ENCODE results near the gene SLC37A3. TPM values are rescaled to one million over a fixed set of nuclear protein-coding genes. Genes with fewer than 3 reads are reported as not detected.

The SLC37A3 gene
- total and polyA plus RNA-seq, 3 donors from 2014 or later: 23.8 to 67.3 (median 44.7) TPM

DNA sequence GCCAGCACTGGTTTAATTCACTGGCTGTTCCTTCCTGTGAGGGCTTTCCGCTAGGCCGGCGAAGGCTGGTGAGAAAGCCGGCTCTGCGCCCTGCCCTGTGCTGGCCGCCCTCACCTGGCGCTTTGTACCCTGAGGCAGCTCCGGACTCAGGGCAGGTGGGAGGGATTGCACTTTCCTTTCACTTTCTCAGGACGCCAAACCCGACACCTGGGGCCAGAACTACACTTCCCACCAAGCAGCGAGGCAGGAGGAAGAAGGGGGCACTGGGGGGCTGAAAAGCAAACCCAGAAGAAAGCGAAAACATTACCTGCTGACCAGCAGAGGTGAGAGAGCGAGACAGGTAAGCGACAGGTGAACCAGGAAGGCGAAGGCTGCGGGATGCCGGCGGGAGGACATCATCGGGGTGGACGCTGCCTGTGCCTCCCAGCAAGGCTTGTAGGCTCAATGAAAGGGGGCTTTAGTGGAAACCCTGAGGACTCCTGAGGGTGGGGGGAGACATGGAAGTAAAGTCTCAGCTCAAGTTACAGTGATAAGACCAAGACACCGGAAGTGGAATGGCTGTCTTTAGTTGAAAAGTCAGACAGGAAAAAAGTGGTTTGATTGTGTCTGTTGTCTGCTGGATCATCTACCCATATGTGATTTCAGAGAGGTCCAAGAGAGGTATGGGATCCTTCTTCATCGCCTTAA lies 5.7 kb upstream of the SLC37A3 start, which contains the start of gene RAB19:
Gene RAB19 (plus strand): TSS at position 181 of the 687 bp plus-strand sequence. CDS start 3,589 bp downstream, outside the sequence.
- WGBS, 2 donors: 25 to 27% methylated on average over 21 to 22 of the region's 22 CpGs
- Histone ChIP-seq H3K9me3 (no peaks in the 10 kb centered on the region), H3K27me3 (no peaks in the 10 kb centered on the region), H3K36me3 (ENCODE audit: low read depth, missing control alignments) (no peaks in the 10 kb centered on the region), H3K4me3 (no peak within 1 kb of the TSS), H3K4me1 (no peaks in the 10 kb centered on the region), H3K27ac (no peak within 1 kb of the TSS)
- no peak for DNase-seq
- no peak for TF ChIP-seq POLR2A (IDR thresholded peaks at IDR 0.05)
- TF ChIP-seq, protein P1, sequence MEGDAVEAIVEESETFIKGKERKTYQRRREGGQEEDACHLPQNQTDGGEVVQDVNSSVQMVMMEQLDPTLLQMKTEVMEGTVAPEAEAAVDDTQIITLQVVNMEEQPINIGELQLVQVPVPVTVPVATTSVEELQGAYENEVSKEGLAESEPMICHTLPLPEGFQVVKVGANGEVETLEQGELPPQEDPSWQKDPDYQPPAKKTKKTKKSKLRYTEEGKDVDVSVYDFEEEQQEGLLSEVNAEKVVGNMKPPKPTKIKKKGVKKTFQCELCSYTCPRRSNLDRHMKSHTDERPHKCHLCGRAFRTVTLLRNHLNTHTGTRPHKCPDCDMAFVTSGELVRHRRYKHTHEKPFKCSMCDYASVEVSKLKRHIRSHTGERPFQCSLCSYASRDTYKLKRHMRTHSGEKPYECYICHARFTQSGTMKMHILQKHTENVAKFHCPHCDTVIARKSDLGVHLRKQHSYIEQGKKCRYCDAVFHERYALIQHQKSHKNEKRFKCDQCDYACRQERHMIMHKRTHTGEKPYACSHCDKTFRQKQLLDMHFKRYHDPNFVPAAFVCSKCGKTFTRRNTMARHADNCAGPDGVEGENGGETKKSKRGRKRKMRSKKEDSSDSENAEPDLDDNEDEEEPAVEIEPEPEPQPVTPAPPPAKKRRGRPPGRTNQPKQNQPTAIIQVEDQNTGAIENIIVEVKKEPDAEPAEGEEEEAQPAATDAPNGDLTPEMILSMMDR (IDR thresholded peaks at IDR 0.05): no peak
- intact Hi-C loops (cut with DNase I; ENCODE audit: low total_unique reads): no loop called here

GRCh38 chr7:140402178-140402835 lies 4.0 kb upstream of the SLC37A3 start:
- WGBS, 2 donors: 91 to 93% methylated on average over 2 of the region's 2 CpGs

DNA sequence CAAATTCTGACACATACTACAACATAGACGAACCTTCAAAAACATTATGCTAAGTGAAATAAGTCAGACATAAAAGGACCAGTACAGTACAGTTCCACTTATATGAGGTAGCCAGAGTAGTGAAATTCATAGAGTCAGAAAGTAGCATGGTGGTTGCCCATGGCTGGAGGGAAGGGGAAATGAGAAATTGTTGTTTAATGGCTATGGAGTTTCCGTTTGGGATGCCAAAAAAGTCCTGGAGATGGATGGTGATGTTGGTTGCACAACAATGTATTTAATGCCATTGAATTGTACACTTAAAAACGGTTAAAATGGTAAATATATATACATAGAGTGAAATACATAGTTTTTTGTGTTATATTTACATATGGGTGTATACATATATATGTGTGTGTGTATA lies 2.1 kb upstream of the SLC37A3 start:
- no peak overlapping the region for H3K4me3 ChIP-seq
- WGBS, 2 donors: 83 to 92% methylated on average over 3 of the region's 3 CpGs
- H3K4me1 ChIP-seq: peaks cover 10% of the 10 kb centered on the region
- DNase-seq: no peak
- intact Hi-C loops (cut with DNase I; ENCODE audit: low total_unique reads): no loop called here
- TF ChIP-seq, protein P1 (IDR thresholded peaks at IDR 0.05): no peak
- H3K9me3 ChIP-seq: no peaks in the 10 kb centered on the region
- no peaks in the 10 kb centered on the region for H3K36me3 ChIP-seq (ENCODE audit: low read depth, missing control alignments)
- H3K27me3 ChIP-seq: no peaks in the 10 kb centered on the region
- no peak overlapping the region for H3K27ac ChIP-seq

More at GRCh38 chr7:140402178-140402835, 4.0 kb upstream of the SLC37A3 start:
- intact Hi-C loops (cut with DNase I; ENCODE audit: low total_unique reads): no loop called here
- H3K9me3 ChIP-seq: no peaks in the 10 kb centered on the region
- no peak overlapping the region for H3K27ac ChIP-seq
- peaks cover 3% of the 10 kb centered on the region for H3K4me1 ChIP-seq
- TF ChIP-seq, protein P1 (IDR thresholded peaks at IDR 0.05): no peak
- TF ChIP-seq POLR2A (IDR thresholded peaks at IDR 0.05): no peak
- no peak for DNase-seq
- H3K36me3 ChIP-seq (ENCODE audit: low read depth, missing control alignments): no peaks in the 10 kb centered on the region
- no peaks in the 10 kb centered on the region for H3K27me3 ChIP-seq
- no peak overlapping the region for H3K4me3 ChIP-seq

- TF ChIP-seq, protein P1 (IDR thresholded peaks at IDR 0.05): no peak
- no peak for TF ChIP-seq POLR2A (IDR thresholded peaks at IDR 0.05)
- no peak for DNase-seq
- H3K27ac ChIP-seq: no peak overlapping the region
- peaks cover 10% of the 10 kb centered on the region for H3K4me1 ChIP-seq
- no peaks in the 10 kb centered on the region for H3K36me3 ChIP-seq (ENCODE audit: low read depth, missing control alignments)
- peak overlapping the region; percentile 86 to 97 for H3K4me3 ChIP-seq
- H3K9me3 ChIP-seq: no peaks in the 10 kb centered on the region
- WGBS, 2 donors: 45 to 56% methylated on average over 9 to 10 of the region's 10 CpGs
- intact Hi-C loops (cut with DNase I; ENCODE audit: low total_unique reads): no loop called here
- H3K27me3 ChIP-seq: no peaks in the 10 kb centered on the region
Measured at GRCh38 chr7:140398821-140399220, 491 bp upstream of the SLC37A3 start.
